Measurements from ENCODE around the gene C1orf226.

The C1orf226 gene

GRCh38 chr1:162384116-162384515 lies 2.6 kb downstream of the C1orf226 start:
- no peak overlapping the region for H3K14ac ChIP-seq (ENCODE audit: low read length in 2 of 2)
- H2AK5ac ChIP-seq (ENCODE audit: low read length, severe bottlenecking): no peak overlapping the region
- no peak overlapping the region for H2BK12ac ChIP-seq (ENCODE audit: low read length in 2 of 2)
- no peak overlapping the region for H3K23ac ChIP-seq (ENCODE audit: low read length in 2 of 2)
- no peak overlapping the region for H4K8ac ChIP-seq (ENCODE audit: low read length)
- H3K27ac ChIP-seq (ENCODE audit: low read length, poor library complexity, severe bottlenecking): no peak overlapping the region
- H3K4me1 ChIP-seq (ENCODE audit: control insufficient read depth, insufficient read depth, low read depth, low read length): peaks cover 8% of the 10 kb centered on the region
- H3K36me3 ChIP-seq (ENCODE audit: control insufficient read depth in 1 of 2, insufficient read depth in 2 of 2, low read depth in 1 of 2, low read length in 2 of 2): peaks cover 0 to 4% of the 10 kb centered on the region in 2 experiments
- H2BK120ac ChIP-seq (ENCODE audit: low read depth, low read length): no peak overlapping the region
- no peak for DNase-seq
- H3K79me1 ChIP-seq (replicated peaks; ENCODE audit: low read length, poor library complexity, severe bottlenecking): no peaks in the 10 kb centered on the region
- no peak overlapping the region for H2BK5ac ChIP-seq (ENCODE audit: low read depth, low read length, poor library complexity, severe bottlenecking)
- no peak overlapping the region for H2AFZ ChIP-seq (ENCODE audit: low read depth, low read length)
- 95% methylated on average over 4 of the region's 6 CpGs for WGBS
- H3K4me2 ChIP-seq (ENCODE audit: low read length, poor library complexity, severe bottlenecking): no peak overlapping the region
- H3K27me3 ChIP-seq (ENCODE audit: control insufficient read depth in 1 of 2, insufficient read depth in 1 of 2, low read length in 2 of 2): peaks cover 0 to 26% of the 10 kb centered on the region in 2 experiments
- no peak overlapping the region for H4K91ac ChIP-seq (ENCODE audit: low read length)
- H2BK15ac ChIP-seq (ENCODE audit: low read depth, poor library complexity, severe bottlenecking): no peak overlapping the region
- no peak overlapping the region for H3K4me3 ChIP-seq (ENCODE audit: insufficient read depth in 1 of 2, low read depth in 1 of 2, low read length in 2 of 2)
- H3K4ac ChIP-seq (ENCODE audit: low read depth in 1 of 2, low read length in 2 of 2): no peak overlapping the region
- no peaks in the 10 kb centered on the region for H3K9me3 ChIP-seq (ENCODE audit: control insufficient read depth, low read length)
- no peak overlapping the region for H3K9ac ChIP-seq (ENCODE audit: low read length)
- no peak overlapping the region for H3K18ac ChIP-seq (ENCODE audit: low read depth in 1 of 2, low read length in 2 of 2)

GRCh38 chr1:162384601-162385279 lies 3.2 kb downstream of the C1orf226 start:
- no peak overlapping the region for H4K91ac ChIP-seq (ENCODE audit: low read length)
- no peak overlapping the region for H2BK120ac ChIP-seq (ENCODE audit: low read depth, low read length)
- no peak overlapping the region for H2BK15ac ChIP-seq (ENCODE audit: low read depth, poor library complexity, severe bottlenecking)
- 96% methylated on average over 10 of the region's 10 CpGs for WGBS
- H2BK5ac ChIP-seq (ENCODE audit: low read depth, low read length, poor library complexity, severe bottlenecking): no peak overlapping the region
- DNase-seq: no peak
- no peak overlapping the region for H2BK12ac ChIP-seq (ENCODE audit: low read length in 2 of 2)
- H3K4ac ChIP-seq (ENCODE audit: low read depth in 1 of 2, low read length in 2 of 2): no peak overlapping the region
- peaks cover 0 to 32% of the 10 kb centered on the region in 2 experiments for H3K27me3 ChIP-seq (ENCODE audit: control insufficient read depth in 1 of 2, insufficient read depth in 1 of 2, low read length in 2 of 2)
- H3K4me1 ChIP-seq (ENCODE audit: control insufficient read depth, insufficient read depth, low read depth, low read length): peaks cover 11% of the 10 kb centered on the region
- peaks cover 0 to 4% of the 10 kb centered on the region in 2 experiments for H3K36me3 ChIP-seq (ENCODE audit: control insufficient read depth in 1 of 2, insufficient read depth in 2 of 2, low read depth in 1 of 2, low read length in 2 of 2)
- H3K9ac ChIP-seq (ENCODE audit: low read length): no peak overlapping the region
- no peak overlapping the region for H3K4me2 ChIP-seq (ENCODE audit: low read length, poor library complexity, severe bottlenecking)
- no peaks in the 10 kb centered on the region for H3K9me3 ChIP-seq (ENCODE audit: control insufficient read depth, low read length)
- no peak overlapping the region for H4K8ac ChIP-seq (ENCODE audit: low read length)
- H3K4me3 ChIP-seq (ENCODE audit: insufficient read depth in 1 of 2, low read depth in 1 of 2, low read length in 2 of 2): no peak overlapping the region
- no peaks in the 10 kb centered on the region for H3K79me1 ChIP-seq (replicated peaks; ENCODE audit: low read length, poor library complexity, severe bottlenecking)
- no peak overlapping the region for H3K27ac ChIP-seq (ENCODE audit: low read length, poor library complexity, severe bottlenecking)
- H3K14ac ChIP-seq (ENCODE audit: low read length in 2 of 2): no peak overlapping the region
- H2AK5ac ChIP-seq (ENCODE audit: low read length, severe bottlenecking): no peak overlapping the region
- H3K23ac ChIP-seq (ENCODE audit: low read length in 2 of 2): no peak overlapping the region
- H3K18ac ChIP-seq (ENCODE audit: low read depth in 1 of 2, low read length in 2 of 2): no peak overlapping the region
- no peak overlapping the region for H2AFZ ChIP-seq (ENCODE audit: low read depth, low read length)

GRCh38 chr1:162385280-162385623 lies 3.7 kb downstream of the C1orf226 start:
- Histone ChIP-seq H3K9ac (ENCODE audit: low read length) (no peak overlapping the region), H3K36me3 (ENCODE audit: control insufficient read depth in 1 of 2, insufficient read depth in 2 of 2, low read depth in 1 of 2, low read length in 2 of 2) (peaks cover 0 to 4% of the 10 kb centered on the region in 2 experiments), H4K8ac (ENCODE audit: low read length) (no peak overlapping the region), H2AFZ (ENCODE audit: low read depth, low read length) (no peak overlapping the region), H3K4me1 (ENCODE audit: control insufficient read depth, insufficient read depth, low read depth, low read length) (peaks cover 16% of the 10 kb centered on the region), H3K23ac (ENCODE audit: low read length in 2 of 2) (no peak overlapping the region), H3K18ac (ENCODE audit: low read depth in 1 of 2, low read length in 2 of 2) (no peak overlapping the region), H3K9me3 (ENCODE audit: control insufficient read depth, low read length) (no peaks in the 10 kb centered on the region), H4K91ac (ENCODE audit: low read length) (no peak overlapping the region), H2BK120ac (ENCODE audit: low read depth, low read length) (no peak overlapping the region), H3K27me3 (ENCODE audit: control insufficient read depth in 1 of 2, insufficient read depth in 1 of 2, low read length in 2 of 2) (peaks cover 0 to 36% of the 10 kb centered on the region in 2 experiments), H3K4me3 (ENCODE audit: insufficient read depth in 1 of 2, low read depth in 1 of 2, low read length in 2 of 2) (no peak overlapping the region), H2AK5ac (ENCODE audit: low read length, severe bottlenecking) (no peak overlapping the region), H2BK15ac (ENCODE audit: low read depth, poor library complexity, severe bottlenecking) (no peak overlapping the region), H2BK5ac (ENCODE audit: low read depth, low read length, poor library complexity, severe bottlenecking) (no peak overlapping the region), H3K27ac (ENCODE audit: low read length, poor library complexity, severe bottlenecking) (no peak overlapping the region), H3K14ac (ENCODE audit: low read length in 2 of 2) (no peak overlapping the region), H3K4ac (ENCODE audit: low read depth in 1 of 2, low read length in 2 of 2) (no peak overlapping the region), H2BK12ac (ENCODE audit: low read length in 2 of 2) (no peak overlapping the region), H3K4me2 (ENCODE audit: low read length, poor library complexity, severe bottlenecking) (no peak overlapping the region), H3K79me1 (replicated peaks; ENCODE audit: low read length, poor library complexity, severe bottlenecking) (no peaks in the 10 kb centered on the region)
- no peak for DNase-seq
- 75% methylated on average over 3 of the region's 3 CpGs for WGBS

- no peak overlapping the region for H3K27ac ChIP-seq (ENCODE audit: low read length, poor library complexity, severe bottlenecking)
- H2AFZ ChIP-seq (ENCODE audit: low read depth, low read length): no peak overlapping the region
- no peak overlapping the region for H3K4ac ChIP-seq (ENCODE audit: low read depth in 1 of 2, low read length in 2 of 2)
- no peak overlapping the region for H2BK120ac ChIP-seq (ENCODE audit: low read depth, low read length)
- no peak for DNase-seq
- H3K27me3 ChIP-seq (ENCODE audit: control insufficient read depth in 1 of 2, insufficient read depth in 1 of 2, low read length in 2 of 2): peaks cover 0 to 40% of the 10 kb centered on the region in 2 experiments
- H3K4me1 ChIP-seq (ENCODE audit: control insufficient read depth, insufficient read depth, low read depth, low read length): peaks cover 18% of the 10 kb centered on the region
- H3K9ac ChIP-seq (ENCODE audit: low read length): no peak overlapping the region
- H3K18ac ChIP-seq (ENCODE audit: low read depth in 1 of 2, low read length in 2 of 2): no peak overlapping the region
- no peaks in the 10 kb centered on the region for H3K9me3 ChIP-seq (ENCODE audit: control insufficient read depth, low read length)
- H4K91ac ChIP-seq (ENCODE audit: low read length): no peak overlapping the region
- H4K8ac ChIP-seq (ENCODE audit: low read length): no peak overlapping the region
- 90% methylated on average over 3 of the region's 3 CpGs for WGBS
- no peak overlapping the region for H3K4me3 ChIP-seq (ENCODE audit: insufficient read depth in 1 of 2, low read depth in 1 of 2, low read length in 2 of 2)
- H3K36me3 ChIP-seq (ENCODE audit: control insufficient read depth in 1 of 2, insufficient read depth in 2 of 2, low read depth in 1 of 2, low read length in 2 of 2): peaks cover 0 to 4% of the 10 kb centered on the region in 2 experiments
- no peak overlapping the region for H2BK15ac ChIP-seq (ENCODE audit: low read depth, poor library complexity, severe bottlenecking)
- H2AK5ac ChIP-seq (ENCODE audit: low read length, severe bottlenecking): no peak overlapping the region
- no peak overlapping the region for H2BK5ac ChIP-seq (ENCODE audit: low read depth, low read length, poor library complexity, severe bottlenecking)
- no peaks in the 10 kb centered on the region for H3K79me1 ChIP-seq (replicated peaks; ENCODE audit: low read length, poor library complexity, severe bottlenecking)
- H3K23ac ChIP-seq (ENCODE audit: low read length in 2 of 2): no peak overlapping the region
- no peak overlapping the region for H2BK12ac ChIP-seq (ENCODE audit: low read length in 2 of 2)
- H3K14ac ChIP-seq (ENCODE audit: low read length in 2 of 2): no peak overlapping the region
- no peak overlapping the region for H3K4me2 ChIP-seq (ENCODE audit: low read length, poor library complexity, severe bottlenecking)
Observed at GRCh38 chr1:162385702-162386101, 4.2 kb downstream of the C1orf226 start.
